PFSK-1 (cell line): ENCODE data around the gene SLC6A13.

Source experiments
- FOXP2 ChIP-seq: optimal IDR thresholded peaks from 2 replicates; pipeline ENCODE3; 2011; ENCODE audit warnings: borderline replicate concordance, control low read depth, inconsistent platforms; ENCODE audit not compliant: insufficient read depth; ENCODE audit errors: extremely low read length, extremely low read depth
- POLR2AphosphoS5 ChIP-seq: IDR thresholded peaks from 2 replicates; pipeline ENCODE4 v1.6.1; 2012; ENCODE audit warnings: low read depth, mild to moderate bottlenecking, control low read depth, low read length, moderate library complexity
- SIN3A ChIP-seq: IDR thresholded peaks from 2 replicates; pipeline ENCODE4 v1.6.1; 2012; ENCODE audit warnings: mild to moderate bottlenecking, low read length, moderate library complexity, borderline replicate concordance; ENCODE audit not compliant: insufficient read depth
- TF ChIP-seq, protein P1 (sequence below), 2 experiments: IDR thresholded peaks; 2 replicates each; pipeline versions ENCODE4 v1.6.1 to v1.8.0; 2011 to 2012; ENCODE audit warnings: low read depth in 2 of 2, low read length in 2 of 2, control low read depth in 1 of 2, inconsistent platforms in 1 of 2, mild to moderate bottlenecking in 1 of 2, moderate library complexity in 1 of 2; ENCODE audit not compliant: insufficient read depth in 1 of 2

DNA sequence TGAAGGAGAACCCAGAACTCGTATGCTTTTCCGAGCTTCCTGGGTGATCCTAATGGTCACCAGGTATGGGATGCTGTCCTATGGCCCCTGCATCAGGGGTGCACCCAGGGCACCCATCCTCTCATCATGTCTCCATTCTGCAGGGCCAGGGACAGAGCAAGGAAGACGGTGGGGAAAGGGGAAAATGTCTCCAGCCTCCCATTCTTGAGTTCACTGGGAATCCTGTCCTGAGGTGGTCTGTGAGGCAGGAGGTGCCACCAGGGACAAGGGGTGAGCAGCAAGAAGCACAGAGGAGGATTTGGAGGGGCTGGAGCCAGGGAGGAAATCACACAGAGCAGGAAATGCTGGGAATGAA is 33.8 kb downstream of the SLC6A13 start:
- no peak for TF ChIP-seq POLR2AphosphoS5
- TF ChIP-seq FOXP2: no peak
- no peak for TF ChIP-seq SIN3A
- TF ChIP-seq, protein P1, sequence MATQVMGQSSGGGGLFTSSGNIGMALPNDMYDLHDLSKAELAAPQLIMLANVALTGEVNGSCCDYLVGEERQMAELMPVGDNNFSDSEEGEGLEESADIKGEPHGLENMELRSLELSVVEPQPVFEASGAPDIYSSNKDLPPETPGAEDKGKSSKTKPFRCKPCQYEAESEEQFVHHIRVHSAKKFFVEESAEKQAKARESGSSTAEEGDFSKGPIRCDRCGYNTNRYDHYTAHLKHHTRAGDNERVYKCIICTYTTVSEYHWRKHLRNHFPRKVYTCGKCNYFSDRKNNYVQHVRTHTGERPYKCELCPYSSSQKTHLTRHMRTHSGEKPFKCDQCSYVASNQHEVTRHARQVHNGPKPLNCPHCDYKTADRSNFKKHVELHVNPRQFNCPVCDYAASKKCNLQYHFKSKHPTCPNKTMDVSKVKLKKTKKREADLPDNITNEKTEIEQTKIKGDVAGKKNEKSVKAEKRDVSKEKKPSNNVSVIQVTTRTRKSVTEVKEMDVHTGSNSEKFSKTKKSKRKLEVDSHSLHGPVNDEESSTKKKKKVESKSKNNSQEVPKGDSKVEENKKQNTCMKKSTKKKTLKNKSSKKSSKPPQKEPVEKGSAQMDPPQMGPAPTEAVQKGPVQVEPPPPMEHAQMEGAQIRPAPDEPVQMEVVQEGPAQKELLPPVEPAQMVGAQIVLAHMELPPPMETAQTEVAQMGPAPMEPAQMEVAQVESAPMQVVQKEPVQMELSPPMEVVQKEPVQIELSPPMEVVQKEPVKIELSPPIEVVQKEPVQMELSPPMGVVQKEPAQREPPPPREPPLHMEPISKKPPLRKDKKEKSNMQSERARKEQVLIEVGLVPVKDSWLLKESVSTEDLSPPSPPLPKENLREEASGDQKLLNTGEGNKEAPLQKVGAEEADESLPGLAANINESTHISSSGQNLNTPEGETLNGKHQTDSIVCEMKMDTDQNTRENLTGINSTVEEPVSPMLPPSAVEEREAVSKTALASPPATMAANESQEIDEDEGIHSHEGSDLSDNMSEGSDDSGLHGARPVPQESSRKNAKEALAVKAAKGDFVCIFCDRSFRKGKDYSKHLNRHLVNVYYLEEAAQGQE (IDR thresholded peaks at IDR 0.05; ENCODE audit: insufficient read depth in 1 of 2, low read depth in 2 of 2, low read length in 2 of 2): no peak
